Measurements from ENCODE around the gene SRRM5.

DNA sequence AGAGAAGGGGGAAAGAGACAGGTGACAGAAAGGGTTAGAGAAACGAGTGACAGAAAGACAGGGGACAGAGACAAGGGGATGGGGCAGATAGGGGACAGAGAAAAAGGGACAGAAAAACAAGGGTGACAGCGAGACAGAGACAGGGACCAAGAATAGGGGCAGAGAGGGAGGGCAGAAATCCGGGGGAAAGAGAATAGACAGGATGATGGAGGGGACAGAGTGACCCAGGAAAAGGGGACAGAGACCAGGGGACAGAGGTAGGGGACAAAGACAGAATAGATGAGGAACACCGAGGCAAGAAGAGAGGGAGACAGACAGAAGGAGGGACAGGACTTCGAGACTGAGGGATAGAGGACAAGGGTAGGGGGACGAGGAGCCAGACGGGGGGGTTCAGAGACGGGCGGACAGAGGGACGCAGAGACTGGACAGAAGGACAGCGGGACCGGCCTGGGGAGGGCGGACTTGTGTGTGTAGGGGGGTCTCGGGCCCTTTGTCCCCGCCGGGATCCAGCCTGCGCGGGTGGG lies 27.2 kb downstream of the SRRM5 start:
- TF ChIP-seq, protein P1, sequence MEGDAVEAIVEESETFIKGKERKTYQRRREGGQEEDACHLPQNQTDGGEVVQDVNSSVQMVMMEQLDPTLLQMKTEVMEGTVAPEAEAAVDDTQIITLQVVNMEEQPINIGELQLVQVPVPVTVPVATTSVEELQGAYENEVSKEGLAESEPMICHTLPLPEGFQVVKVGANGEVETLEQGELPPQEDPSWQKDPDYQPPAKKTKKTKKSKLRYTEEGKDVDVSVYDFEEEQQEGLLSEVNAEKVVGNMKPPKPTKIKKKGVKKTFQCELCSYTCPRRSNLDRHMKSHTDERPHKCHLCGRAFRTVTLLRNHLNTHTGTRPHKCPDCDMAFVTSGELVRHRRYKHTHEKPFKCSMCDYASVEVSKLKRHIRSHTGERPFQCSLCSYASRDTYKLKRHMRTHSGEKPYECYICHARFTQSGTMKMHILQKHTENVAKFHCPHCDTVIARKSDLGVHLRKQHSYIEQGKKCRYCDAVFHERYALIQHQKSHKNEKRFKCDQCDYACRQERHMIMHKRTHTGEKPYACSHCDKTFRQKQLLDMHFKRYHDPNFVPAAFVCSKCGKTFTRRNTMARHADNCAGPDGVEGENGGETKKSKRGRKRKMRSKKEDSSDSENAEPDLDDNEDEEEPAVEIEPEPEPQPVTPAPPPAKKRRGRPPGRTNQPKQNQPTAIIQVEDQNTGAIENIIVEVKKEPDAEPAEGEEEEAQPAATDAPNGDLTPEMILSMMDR (IDR thresholded peaks at IDR 0.05), result no peak
- no peak for TF ChIP-seq POLR2A (IDR thresholded peaks at IDR 0.05)

All from adrenal gland (tissue), 5 donors.